Left colon (tissue), 2 donors: ENCODE measurements around the gene TSC22D3. TPM values are rescaled to one million over a fixed set of nuclear protein-coding genes. Genes with fewer than 3 reads are reported as not detected.
A peak's percentile ranks its signal among the peaks of the same experiment; 100 is the strongest.

ENCODE experiments used
- ATAC-seq: fragments of 200-7000 bp; cut with Tn5 transposase; one replicate; pipeline ENCODE4 v1.9.1; 2020; ENCODE audit warnings: mild to moderate bottlenecking, moderate library complexity
- DNase-seq, 2 donors: peaks; one replicate each; pipeline ENCODE4 v3.0.0-alpha.2; 2020
- intact Hi-C, 2 donors: fragments of 100-400 bp; cut with DNase I in 1 of 2; cut with micrococcal nuclease in 1 of 2; formaldehyde crosslinking; loops; one replicate each; pipeline versions ENCODE4 v1.11.2 to v1.14.0; 2022; cut with DNase I, micrococcal nuclease
- total RNA-seq, 2 donors: library from RNA; stranded (reverse); fragmentation: NEBNext Ultra II Directional; extraction: Animal tissue kit (Norgen Biotek cat#: 25700); gene quantifications; one replicate each; pipeline ENCODE4 v1.2.1, GENCODE V29; 2021
- donor health status: DM: no; HTN: no; CAD: no.
- donor health status: DM: yes; HTN: yes; CAD: no.

The TSC22D3 gene
- total RNA-seq, 2 donors from 2014 or later: 33.0 to 106 TPM

GRCh38 chrX:107736781-107737531 is 38.6 kb downstream of the TSC22D3 start:
- intact Hi-C loops: no loop called here
- ATAC-seq: no peak
- no peak for DNase-seq

GRCh38 chrX:107734646-107735045 is 40.9 kb downstream of the TSC22D3 start:
- DNase-seq (no peak), ATAC-seq (no peak)
- intact Hi-C loops: no loop called here

DNA sequence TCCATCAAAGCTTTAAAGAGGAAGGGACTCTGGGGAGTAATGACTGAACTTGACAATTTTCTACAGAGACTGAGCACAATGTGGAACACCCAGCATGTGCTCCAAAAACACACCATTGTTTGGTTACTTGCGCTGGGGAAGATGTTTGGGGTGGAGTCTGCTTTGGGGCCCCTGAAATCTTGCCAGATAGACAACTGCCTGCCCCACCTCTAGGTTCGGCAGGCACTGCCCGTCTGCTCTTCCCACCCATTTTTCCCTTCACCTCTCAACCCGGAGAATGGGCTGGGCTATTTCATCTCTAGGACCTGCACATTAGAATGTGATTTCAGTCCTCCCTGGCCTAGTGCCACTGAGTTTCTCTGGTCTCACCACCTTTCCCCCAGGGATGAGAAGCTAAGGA is 41.9 kb downstream of the TSC22D3 start:
- ATAC-seq (no peak), DNase-seq (no peak)
- intact Hi-C loops: no loop called here

GRCh38 chrX:107731831-107732502 is 43.6 kb downstream of the TSC22D3 start:
- DNase-seq: peak; percentile 77 to 84
- ATAC-seq: peak; percentile 87
- intact Hi-C loops: no loop called here

DNA sequence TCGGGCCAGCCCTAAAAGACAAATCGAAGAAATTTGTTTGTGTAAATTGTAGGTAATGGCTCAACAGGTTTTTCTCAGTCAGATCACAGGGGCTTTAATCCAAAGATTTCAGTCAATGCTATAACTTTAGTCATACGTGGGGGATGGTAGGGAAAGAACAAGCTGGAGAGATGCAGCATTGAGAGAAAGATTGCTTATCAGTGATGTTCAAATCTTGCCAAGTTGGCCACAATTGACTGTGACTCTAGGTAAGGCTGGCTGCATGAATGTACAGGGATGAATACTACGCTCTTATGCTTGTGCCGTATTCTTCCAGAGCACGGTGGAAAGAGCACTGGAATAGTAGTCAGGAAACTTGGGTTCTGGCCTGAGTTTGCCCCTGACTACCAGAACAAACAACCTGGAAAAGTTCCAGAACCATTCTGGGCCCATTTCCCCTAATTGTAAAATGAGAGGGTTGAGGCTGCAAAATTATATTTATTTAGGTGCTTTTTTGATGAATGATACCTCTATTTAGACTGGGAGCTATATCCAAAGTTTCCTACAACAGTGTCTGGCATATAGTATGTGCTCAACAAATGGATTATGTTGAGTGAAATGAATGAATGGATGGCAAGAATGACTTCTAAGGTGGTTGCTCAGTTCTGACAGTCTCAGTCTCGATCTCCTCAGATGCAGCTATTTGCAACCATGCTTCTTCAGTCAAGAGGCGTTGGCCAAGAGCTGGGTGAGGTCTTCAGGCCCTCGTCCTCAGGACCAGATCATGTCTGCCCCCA is 44.4 kb downstream of the TSC22D3 start:
- no peak for DNase-seq
- intact Hi-C loops: no loop called here
- ATAC-seq: no peak

DNA sequence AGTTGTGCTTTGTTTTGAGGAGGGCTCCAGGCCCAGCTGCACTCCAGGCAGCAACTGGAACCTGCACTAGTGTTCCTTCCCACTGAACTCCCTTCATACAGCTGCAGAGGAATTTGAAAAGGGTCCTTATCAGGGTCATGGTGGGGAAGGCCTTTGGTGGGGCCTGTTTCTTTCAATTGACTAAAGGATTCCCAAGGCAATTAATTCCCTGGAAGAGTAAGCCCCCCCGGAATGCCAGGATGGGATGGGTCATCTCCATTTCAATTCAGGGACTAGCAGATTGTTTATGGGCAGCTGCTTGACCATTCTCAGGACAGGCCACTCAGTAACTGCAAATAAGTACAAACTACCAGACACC is 45.3 kb downstream of the TSC22D3 start:
- no peak for ATAC-seq
- intact Hi-C loops: no loop called here

GRCh38 chrX:107729558-107730297 is 45.9 kb downstream of the TSC22D3 start:
- intact Hi-C loops: no loop called here
- ATAC-seq (no peak), DNase-seq (no peak)

More for the DNA sequence above, 45.3 kb downstream of the TSC22D3 start:
- no peak for DNase-seq

DNA sequence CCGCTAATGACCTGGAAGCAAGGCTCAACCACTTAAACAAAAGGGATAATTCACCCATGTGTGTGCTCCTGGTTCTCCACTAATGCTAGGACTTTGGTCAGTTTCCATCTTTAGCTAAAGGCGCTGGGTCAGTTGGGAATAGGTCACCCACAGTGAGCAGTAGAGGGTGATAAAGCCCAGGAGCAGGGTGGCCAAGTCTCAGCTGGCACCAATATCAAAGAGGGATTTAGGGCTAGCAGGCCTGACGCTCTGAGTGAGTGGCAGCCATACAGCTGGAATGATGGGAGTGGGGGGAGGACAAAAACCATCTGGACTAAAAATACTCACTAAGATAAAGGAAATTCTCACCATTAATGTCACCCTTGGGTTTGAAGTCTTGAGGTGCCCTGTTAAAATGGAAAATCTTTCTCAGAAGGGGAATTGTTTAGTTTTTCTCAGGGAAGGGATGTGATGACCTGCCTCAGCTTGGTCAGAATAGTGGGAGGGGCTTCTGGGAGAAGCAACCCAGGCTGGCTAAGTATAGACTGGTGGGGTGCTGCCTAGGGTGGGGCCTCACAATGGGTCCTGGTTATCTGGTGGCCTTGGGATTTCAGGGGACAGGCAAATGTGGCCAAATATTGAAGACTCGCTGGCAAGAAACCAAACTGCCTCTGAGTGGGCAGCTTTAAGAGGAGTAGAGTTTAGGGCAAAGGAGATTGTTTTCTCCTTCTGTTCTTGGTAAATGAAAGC is 47.1 kb downstream of the TSC22D3 start:
- DNase-seq: no peak
- intact Hi-C loops: no loop called here
- no peak for ATAC-seq

DNA sequence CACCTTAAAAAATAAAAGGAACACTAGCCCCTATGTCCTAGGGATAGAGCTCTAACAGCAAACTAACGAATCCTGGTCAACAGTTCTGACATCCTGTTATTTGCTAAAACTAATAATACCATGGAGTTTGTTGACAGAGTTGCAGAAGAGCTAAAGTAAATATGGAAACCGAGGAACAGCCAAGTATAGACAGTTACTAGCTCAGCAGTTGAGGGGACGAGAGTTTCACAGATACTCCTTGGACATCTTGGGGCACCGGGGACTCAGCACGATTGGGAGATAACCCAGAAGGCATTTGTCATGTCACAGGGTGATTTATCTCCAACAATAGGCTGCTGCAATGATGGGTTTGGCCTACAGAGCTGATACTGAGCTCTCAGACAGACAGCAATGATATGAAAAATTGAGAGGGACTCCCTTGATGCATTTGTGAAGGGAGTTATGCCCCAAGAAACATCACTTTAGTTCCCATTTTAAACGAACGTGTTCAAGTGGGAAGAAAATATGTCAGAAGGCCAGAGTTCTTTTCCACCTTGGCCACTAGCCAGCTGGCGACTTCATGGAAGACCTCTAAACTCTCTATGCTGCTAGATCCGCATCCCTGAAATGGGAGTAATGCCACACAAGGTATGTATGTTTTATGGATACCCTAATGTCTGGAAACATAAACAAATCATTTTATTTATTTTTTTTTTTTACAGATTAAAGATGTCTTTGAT is 48.6 kb downstream of the TSC22D3 start:
- ATAC-seq (no peak), DNase-seq (peak in 1 of 2 donors; percentile 31)
- intact Hi-C loops: no loop called here

- intact Hi-C loops: no loop called here
Observed at GRCh38 chrX:107725761-107726555, 49.6 kb downstream of the TSC22D3 start.

GRCh38 chrX:107724653-107725052 is 50.9 kb downstream of the TSC22D3 start:
- DNase-seq: no peak
- intact Hi-C loops: no loop called here
- no peak for ATAC-seq

More at GRCh38 chrX:107725761-107726555, 49.6 kb downstream of the TSC22D3 start:
- DNase-seq (no peak), ATAC-seq (peak; percentile 44)

GRCh38 chrX:107723511-107723910 is 52.1 kb downstream of the TSC22D3 start:
- intact Hi-C loops: no loop called here
- DNase-seq (no peak), ATAC-seq (no peak)

- ATAC-seq: no peak
- intact Hi-C loops: no loop called here
- no peak for DNase-seq
Observed at GRCh38 chrX:107721966-107722707, 53.5 kb downstream of the TSC22D3 start.

- ATAC-seq (no peak), DNase-seq (no peak)
- intact Hi-C loops: no loop called here
Observed at GRCh38 chrX:107721318-107721717, 54.3 kb downstream of the TSC22D3 start.

DNA sequence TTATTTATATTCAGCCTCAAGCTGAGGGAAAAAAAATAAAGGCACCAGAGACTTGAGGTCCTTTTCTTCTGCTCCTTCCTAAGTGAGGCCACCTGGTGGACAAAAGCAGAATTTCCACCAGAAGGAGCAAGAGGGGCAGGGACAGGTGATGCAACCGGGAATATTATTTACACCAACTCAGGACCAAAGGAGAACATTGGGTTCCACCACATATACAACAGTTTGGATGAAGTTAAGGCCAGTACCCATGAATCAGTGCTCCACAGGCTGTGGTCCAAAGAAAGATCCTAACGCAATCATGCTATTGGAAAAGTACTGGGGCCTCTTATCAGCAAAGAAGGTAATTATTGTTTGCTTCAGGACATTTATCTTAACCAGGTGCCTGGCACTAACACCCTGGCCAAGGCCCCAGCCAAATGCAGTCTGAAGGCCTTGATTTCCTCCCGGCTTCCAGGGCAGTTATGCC is 57.4 kb downstream of the TSC22D3 start:
- DNase-seq (peak; percentile 79 to 83), ATAC-seq (peak; percentile 47)
- intact Hi-C loops: loop anchor here in 1 of 2 donors (5.0 kb wide), 1 partner anchor 59 kb away; the partner anchor contains the start of genes NCBP2L and TSC22D3
